DND-41 (cell line): Measurements from ENCODE around the gene MRPL40.

Source experiments
- CTCF ChIP-seq: IDR thresholded peaks from 2 replicates; pipeline ENCODE4 v1.5.1; 2012; ENCODE audit warnings: borderline replicate concordance, low read length, moderate library complexity, mild to moderate bottlenecking; ENCODE audit not compliant: poor library complexity, severe bottlenecking; ENCODE audit errors: extremely low read depth
- EZH2 ChIP-seq: IDR thresholded peaks from 3 replicates; pipeline ENCODE4 v1.6.1; 2012; ENCODE audit warnings: borderline replicate concordance, low read depth, mild to moderate bottlenecking, moderate library complexity, low read length, inconsistent platforms; ENCODE audit not compliant: severe bottlenecking

- TF ChIP-seq CTCF: no peak
- TF ChIP-seq EZH2: no peak
Observed at GRCh38 chr22:19453718-19454117, 21.4 kb downstream of the MRPL40 start.
